Liver (tissue), 9 donors: ENCODE results near the gene PREX1. TPM values are rescaled to one million over a fixed set of nuclear protein-coding genes. Genes with fewer than 3 reads are reported as not detected.

ENCODE experiments used
- DNase-seq: peaks from one replicate; pipeline ENCODE4 v3.0.0-alpha.2; 2017; ENCODE audit warnings: low spot score
- H3K27ac ChIP-seq, 2 donors: one replicate each; pipeline ENCODE4 v1.7.0; 2013; ENCODE audit warnings: inconsistent platforms in 2 of 2, low read length in 2 of 2, control low read depth in 1 of 2, low read depth in 1 of 2, mild to moderate bottlenecking in 1 of 2
- H3K27me3 ChIP-seq, 4 donors: one replicate each; pipeline versions ENCODE4 v1.6.1 to v1.7.0; 2013; ENCODE audit warnings: low read length in 3 of 4, inconsistent platforms in 1 of 4, mild to moderate bottlenecking in 1 of 4, moderate library complexity in 1 of 4; ENCODE audit not compliant: control insufficient read depth in 4 of 4, insufficient read depth in 4 of 4
- H3K36me3 ChIP-seq, 4 donors: one replicate each; pipeline versions ENCODE4 v1.6.1 to v1.7.0; 2013; ENCODE audit warnings: low read length in 3 of 4, mild to moderate bottlenecking in 3 of 4, low read depth in 1 of 4, moderate library complexity in 1 of 4; ENCODE audit not compliant: control insufficient read depth in 4 of 4, insufficient read depth in 3 of 4
- H3K4me1 ChIP-seq, 4 donors: one replicate each; pipeline versions ENCODE4 v1.6.1 to v1.7.0; 2013; ENCODE audit warnings: low read length in 3 of 4, mild to moderate bottlenecking in 3 of 4, moderate library complexity in 1 of 4; ENCODE audit not compliant: control insufficient read depth in 4 of 4, insufficient read depth in 4 of 4
- H3K4me3 ChIP-seq, 3 donors: one replicate each; pipeline versions ENCODE4 v1.6.1 to v1.7.0; 2013; ENCODE audit warnings: low read length in 3 of 3, control low read depth in 1 of 3, low read depth in 1 of 3, mild to moderate bottlenecking in 1 of 3
- H3K9ac ChIP-seq, 2 donors: one replicate each; pipeline ENCODE4 v1.7.0; 2013; ENCODE audit warnings: low read length in 2 of 2, mild to moderate bottlenecking in 2 of 2, moderate library complexity in 2 of 2, control low read depth in 1 of 2, low read depth in 1 of 2
- H3K9me3 ChIP-seq, 4 donors: one replicate each; pipeline versions ENCODE4 v1.6.1 to v1.7.0; 2013; ENCODE audit warnings: low read length in 3 of 4; ENCODE audit not compliant: control insufficient read depth in 4 of 4
- EGR1 ChIP-seq, 2 donors: IDR thresholded peaks; 2 replicates each; pipeline ENCODE4 v1.6.1; 2016 to 2018; ENCODE audit warnings: antibody characterized with exemption in 2 of 2, low read depth in 2 of 2
- FOXA2 ChIP-seq: IDR thresholded peaks from 2 replicates; pipeline ENCODE4 v1.6.1; 2016; ENCODE audit warnings: antibody characterized with exemption
- GABPA ChIP-seq, 2 donors: IDR thresholded peaks in 1 of 2; conservative IDR thresholded peaks in 1 of 2; 2 replicates each; pipeline ENCODE4 v1.6.1; 2016; ENCODE audit warnings: antibody characterized with exemption in 2 of 2, mild to moderate bottlenecking in 1 of 2, moderate library complexity in 1 of 2
- HNF4A ChIP-seq, 2 donors: conservative IDR thresholded peaks; 2 replicates each; pipeline ENCODE4 v1.6.1; 2016; ENCODE audit warnings: antibody characterized with exemption in 2 of 2, mild to moderate bottlenecking in 2 of 2
- HNF4G ChIP-seq: IDR thresholded peaks from 2 replicates; pipeline ENCODE4 v1.6.1; 2016; ENCODE audit warnings: antibody characterized with exemption
- JUND ChIP-seq, 2 donors: IDR thresholded peaks; 2 replicates each; pipeline ENCODE4 v1.6.1; 2016; ENCODE audit warnings: antibody characterized with exemption in 2 of 2
- RAD21 ChIP-seq, 2 donors: IDR thresholded peaks; 2 replicates each; pipeline ENCODE4 v1.6.1; 2016; ENCODE audit warnings: antibody characterized with exemption in 2 of 2, mild to moderate bottlenecking in 2 of 2
- RXRA ChIP-seq, 2 donors: IDR thresholded peaks; 2 replicates each; pipeline ENCODE4 v1.6.1; 2017 to 2018; ENCODE audit warnings: antibody characterized with exemption in 2 of 2, mild to moderate bottlenecking in 1 of 2
- SP1 ChIP-seq: IDR thresholded peaks from 2 replicates; pipeline ENCODE4 v1.6.1; 2018; ENCODE audit warnings: antibody characterized with exemption, mild to moderate bottlenecking
- TAF1 ChIP-seq: conservative IDR thresholded peaks from 2 replicates; pipeline ENCODE4 v1.6.1; 2016; ENCODE audit warnings: antibody characterized with exemption, mild to moderate bottlenecking
- WGBS: extraction: QIAGEN DNeasy Blood & Tissue Kit; methylation state at CpG from one replicate; pipeline ENCODE4 v1.1.7; 2013; 5-methylcytosine and 5-hydroxymethylcytosine counted together
- polyA plus RNA-seq, 2 donors: library from polyadenylated mRNA; stranded (reverse) in 1 of 2; unstranded in 1 of 2; fragments of 200-250 nt in 1 of 2; fragments of >200 nt in 1 of 2; fragmentation: Nextera tagmentation in 1 of 2; extraction: Ambion mirVana in 1 of 2; gene quantifications; one replicate each; pipeline versions ENCODE4 v1.2.1 to v1.2.3, GENCODE V29; 2013 to 2015
- total RNA-seq, 2 donors: library from RNA; depleted of rRNA; stranded (reverse); fragments of >200 nt; gene quantifications; one replicate each; pipeline ENCODE4 v1.2.3, GENCODE V29; 2014
- TF ChIP-seq, protein P1 (sequence below): IDR thresholded peaks from 2 replicates; pipeline ENCODE4 v1.6.1; 2016; ENCODE audit warnings: antibody characterized with exemption
- TF ChIP-seq, protein P2 (sequence below): fragments of 150-350 bp; IDR thresholded peaks from 2 replicates; pipeline ENCODE4 v1.5.1; 2017; ENCODE audit warnings: improper control_type of control experiment, low read depth, low read length; ENCODE audit not compliant: missing input control
- TF ChIP-seq, protein P3 (sequence below): IDR thresholded peaks from 2 replicates; pipeline ENCODE4 v1.6.1; 2016; ENCODE audit warnings: antibody characterized with exemption, mild to moderate bottlenecking
- donor health status: healthy.
- donor health status: healthy.
- donor health status: healthy.
- donor health status: healthy.
- donor health status: healthy.

Gene PREX1
- total and polyA plus RNA-seq, 4 donors = 2.2 to 18.0 (median 10.8) TPM

DNA sequence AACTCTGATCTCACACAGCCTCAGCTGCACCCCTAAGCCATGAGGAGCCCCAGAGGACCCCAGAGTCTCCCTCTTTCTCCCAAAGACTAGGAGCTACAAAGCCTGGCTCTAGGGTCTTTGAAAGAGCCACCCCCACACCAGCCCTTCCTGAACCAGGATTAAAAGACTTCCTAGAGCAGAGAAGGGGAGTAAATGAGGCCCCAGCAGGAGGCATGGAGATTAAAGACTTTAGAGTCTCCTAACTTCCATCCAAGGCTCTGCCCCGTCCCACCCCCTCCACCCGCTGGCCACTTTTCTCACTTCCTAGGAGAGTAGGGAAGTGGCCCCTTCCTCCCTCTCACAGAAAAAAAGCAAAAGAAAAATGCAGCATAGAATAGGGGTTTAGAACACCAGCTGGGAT, 1.7 kb downstream of the PREX1 start:
- Histone ChIP-seq H3K4me1 (peaks cover 4 to 16% (median 9%) of the 10 kb centered on the region in 4 donors), H3K27ac (peak overlapping the region; percentile 4 to 31), H3K9ac (no peak overlapping the region), H3K36me3 (no peaks in the 10 kb centered on the region), H3K4me3 (peak overlapping the region in 2 of 3 donors; percentile 20 to 63), H3K9me3 (no peaks in the 10 kb centered on the region), H3K27me3 (peaks cover 0 to 6% (median 0%) of the 10 kb centered on the region in 4 donors)
- DNase-seq = no peak
- TF ChIP-seq JUND (IDR thresholded peaks at IDR 0.05) (no peak), SP1 (no peak), HNF4G (no peak), EGR1 (IDR thresholded peaks at IDR 0.05; ENCODE audit: low read depth in 2 of 2) (no peak), RXRA (IDR thresholded peaks at IDR 0.05) (no peak), GABPA (IDR thresholded peaks at IDR 0.05 in 1 of 2, conservative IDR thresholded peaks at IDR 0.05 in 1 of 2) (no peak), TAF1 (no peak), FOXA2 (no peak), RAD21 (IDR thresholded peaks at IDR 0.05) (no peak), HNF4A (conservative IDR thresholded peaks at IDR 0.05) (no peak)
- TF ChIP-seq, protein P1, sequence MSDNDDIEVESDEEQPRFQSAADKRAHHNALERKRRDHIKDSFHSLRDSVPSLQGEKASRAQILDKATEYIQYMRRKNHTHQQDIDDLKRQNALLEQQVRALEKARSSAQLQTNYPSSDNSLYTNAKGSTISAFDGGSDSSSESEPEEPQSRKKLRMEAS = no peak
- TF ChIP-seq, protein P2, sequence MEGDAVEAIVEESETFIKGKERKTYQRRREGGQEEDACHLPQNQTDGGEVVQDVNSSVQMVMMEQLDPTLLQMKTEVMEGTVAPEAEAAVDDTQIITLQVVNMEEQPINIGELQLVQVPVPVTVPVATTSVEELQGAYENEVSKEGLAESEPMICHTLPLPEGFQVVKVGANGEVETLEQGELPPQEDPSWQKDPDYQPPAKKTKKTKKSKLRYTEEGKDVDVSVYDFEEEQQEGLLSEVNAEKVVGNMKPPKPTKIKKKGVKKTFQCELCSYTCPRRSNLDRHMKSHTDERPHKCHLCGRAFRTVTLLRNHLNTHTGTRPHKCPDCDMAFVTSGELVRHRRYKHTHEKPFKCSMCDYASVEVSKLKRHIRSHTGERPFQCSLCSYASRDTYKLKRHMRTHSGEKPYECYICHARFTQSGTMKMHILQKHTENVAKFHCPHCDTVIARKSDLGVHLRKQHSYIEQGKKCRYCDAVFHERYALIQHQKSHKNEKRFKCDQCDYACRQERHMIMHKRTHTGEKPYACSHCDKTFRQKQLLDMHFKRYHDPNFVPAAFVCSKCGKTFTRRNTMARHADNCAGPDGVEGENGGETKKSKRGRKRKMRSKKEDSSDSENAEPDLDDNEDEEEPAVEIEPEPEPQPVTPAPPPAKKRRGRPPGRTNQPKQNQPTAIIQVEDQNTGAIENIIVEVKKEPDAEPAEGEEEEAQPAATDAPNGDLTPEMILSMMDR = no peak
- TF ChIP-seq, protein P3, sequence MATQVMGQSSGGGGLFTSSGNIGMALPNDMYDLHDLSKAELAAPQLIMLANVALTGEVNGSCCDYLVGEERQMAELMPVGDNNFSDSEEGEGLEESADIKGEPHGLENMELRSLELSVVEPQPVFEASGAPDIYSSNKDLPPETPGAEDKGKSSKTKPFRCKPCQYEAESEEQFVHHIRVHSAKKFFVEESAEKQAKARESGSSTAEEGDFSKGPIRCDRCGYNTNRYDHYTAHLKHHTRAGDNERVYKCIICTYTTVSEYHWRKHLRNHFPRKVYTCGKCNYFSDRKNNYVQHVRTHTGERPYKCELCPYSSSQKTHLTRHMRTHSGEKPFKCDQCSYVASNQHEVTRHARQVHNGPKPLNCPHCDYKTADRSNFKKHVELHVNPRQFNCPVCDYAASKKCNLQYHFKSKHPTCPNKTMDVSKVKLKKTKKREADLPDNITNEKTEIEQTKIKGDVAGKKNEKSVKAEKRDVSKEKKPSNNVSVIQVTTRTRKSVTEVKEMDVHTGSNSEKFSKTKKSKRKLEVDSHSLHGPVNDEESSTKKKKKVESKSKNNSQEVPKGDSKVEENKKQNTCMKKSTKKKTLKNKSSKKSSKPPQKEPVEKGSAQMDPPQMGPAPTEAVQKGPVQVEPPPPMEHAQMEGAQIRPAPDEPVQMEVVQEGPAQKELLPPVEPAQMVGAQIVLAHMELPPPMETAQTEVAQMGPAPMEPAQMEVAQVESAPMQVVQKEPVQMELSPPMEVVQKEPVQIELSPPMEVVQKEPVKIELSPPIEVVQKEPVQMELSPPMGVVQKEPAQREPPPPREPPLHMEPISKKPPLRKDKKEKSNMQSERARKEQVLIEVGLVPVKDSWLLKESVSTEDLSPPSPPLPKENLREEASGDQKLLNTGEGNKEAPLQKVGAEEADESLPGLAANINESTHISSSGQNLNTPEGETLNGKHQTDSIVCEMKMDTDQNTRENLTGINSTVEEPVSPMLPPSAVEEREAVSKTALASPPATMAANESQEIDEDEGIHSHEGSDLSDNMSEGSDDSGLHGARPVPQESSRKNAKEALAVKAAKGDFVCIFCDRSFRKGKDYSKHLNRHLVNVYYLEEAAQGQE = no peak
- WGBS = 60% methylated on average over 2 of the region's 2 CpGs

DNA sequence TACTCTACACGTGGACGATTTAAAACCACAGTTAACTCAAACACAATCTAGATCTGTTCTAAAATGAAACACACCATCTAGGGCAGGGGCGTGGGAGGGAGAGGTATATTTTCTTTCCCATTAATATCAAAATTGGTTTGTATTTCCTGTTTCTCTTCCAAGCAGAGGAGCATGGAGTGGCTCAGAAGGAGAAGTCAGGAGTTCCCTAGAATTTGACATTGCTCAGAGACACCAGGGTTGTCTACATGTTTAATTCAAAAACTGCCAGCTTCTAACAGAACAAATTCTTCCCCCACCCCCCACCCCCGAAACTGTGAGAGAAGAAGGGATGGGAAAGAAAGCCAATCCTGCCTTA, 2.3 kb downstream of the PREX1 start:
- peak overlapping the region in 1 of 3 donors; percentile 63 for H3K4me3 ChIP-seq
- no peaks in the 10 kb centered on the region for H3K9me3 ChIP-seq
- no peaks in the 10 kb centered on the region for H3K36me3 ChIP-seq
- no peak for TF ChIP-seq GABPA (IDR thresholded peaks at IDR 0.05 in 1 of 2, conservative IDR thresholded peaks at IDR 0.05 in 1 of 2)
- TF ChIP-seq, protein P3 = no peak
- TF ChIP-seq EGR1 (IDR thresholded peaks at IDR 0.05; ENCODE audit: low read depth in 2 of 2) = no peak
- WGBS = 71% methylated on average over 4 of the region's 4 CpGs
- H3K9ac ChIP-seq = peak overlapping the region in 1 of 2 donors; percentile 36
- peaks cover 0 to 6% (median 0%) of the 10 kb centered on the region in 4 donors for H3K27me3 ChIP-seq
- H3K27ac ChIP-seq = no peak overlapping the region
- DNase-seq = no peak
- H3K4me1 ChIP-seq = peaks cover 3 to 15% (median 8%) of the 10 kb centered on the region in 4 donors
